Chondrocyte (in vitro differentiated cells): ENCODE data around the gene AFF2. TPM values are rescaled to one million over a fixed set of nuclear protein-coding genes. Genes with fewer than 3 reads are reported as not detected.

Experiments used
- DNase-seq: peaks from one replicate; pipeline ENCODE4 v3.0.0; 2021; ENCODE audit warnings: mixed read lengths, low spot score
- H3K27ac Mint-ChIP-seq: one replicate; pipeline ENCODE4 v1.8.0; 2021; ENCODE audit warnings: mild to moderate bottlenecking, moderate library complexity, mixed read lengths; ENCODE audit not compliant: unreplicated experiment
- H3K27me3 Mint-ChIP-seq: 2 replicates; pipeline ENCODE4 v1.8.0; 2021; ENCODE audit warnings: low read depth, mixed read lengths
- H3K36me3 Mint-ChIP-seq: 2 replicates; pipeline ENCODE4 v1.8.0; 2021; ENCODE audit warnings: low read depth, mixed read lengths
- H3K4me1 Mint-ChIP-seq: 2 replicates; pipeline ENCODE4 v1.8.0; 2021; ENCODE audit warnings: low read depth, mild to moderate bottlenecking, mixed read lengths
- H3K4me3 Mint-ChIP-seq: one replicate; pipeline ENCODE4 v1.8.0; 2021; ENCODE audit warnings: mild to moderate bottlenecking, moderate library complexity, mixed read lengths; ENCODE audit not compliant: unreplicated experiment
- H3K9me3 Mint-ChIP-seq: 2 replicates; pipeline ENCODE4 v1.8.0; 2021; ENCODE audit warnings: low read depth, mixed read lengths
- total RNA-seq: library from RNA; stranded (reverse); gene quantifications from 3 replicates; pipeline ENCODE4 v1.2.1, GENCODE V29; 2021
- TF ChIP-seq, protein P1 (sequence below): fragments of 200-600 bp; sonication (generic); IDR thresholded peaks from 2 replicates; pipeline ENCODE4 v1.5.0; 2021; ENCODE audit warnings: antibody characterized with exemption, mild to moderate bottlenecking, moderate library complexity

AFF2 gene
- total RNA-seq, 1 donor from 2014 or later: 22.4 TPM

DNA sequence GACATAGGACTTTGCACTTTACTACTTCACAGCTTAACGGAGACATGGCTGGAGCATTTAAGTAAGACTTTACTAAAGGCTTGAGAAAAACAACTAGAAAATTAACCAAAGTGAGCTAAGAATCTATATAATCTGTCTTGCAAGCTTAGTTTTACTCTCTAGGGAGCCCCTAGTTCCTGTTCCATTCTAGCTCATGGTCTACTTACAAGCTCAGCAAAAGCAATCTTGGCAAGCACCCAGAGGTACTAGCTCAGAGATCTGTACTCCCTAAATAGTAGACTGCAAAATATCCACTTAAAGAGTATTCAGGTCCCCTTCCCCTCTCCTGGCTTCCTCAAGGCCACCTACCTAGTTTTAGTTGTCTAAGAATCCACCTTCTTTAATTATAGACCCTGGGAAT, 535.7 kb downstream of the AFF2 start:
- TF ChIP-seq, protein P1, sequence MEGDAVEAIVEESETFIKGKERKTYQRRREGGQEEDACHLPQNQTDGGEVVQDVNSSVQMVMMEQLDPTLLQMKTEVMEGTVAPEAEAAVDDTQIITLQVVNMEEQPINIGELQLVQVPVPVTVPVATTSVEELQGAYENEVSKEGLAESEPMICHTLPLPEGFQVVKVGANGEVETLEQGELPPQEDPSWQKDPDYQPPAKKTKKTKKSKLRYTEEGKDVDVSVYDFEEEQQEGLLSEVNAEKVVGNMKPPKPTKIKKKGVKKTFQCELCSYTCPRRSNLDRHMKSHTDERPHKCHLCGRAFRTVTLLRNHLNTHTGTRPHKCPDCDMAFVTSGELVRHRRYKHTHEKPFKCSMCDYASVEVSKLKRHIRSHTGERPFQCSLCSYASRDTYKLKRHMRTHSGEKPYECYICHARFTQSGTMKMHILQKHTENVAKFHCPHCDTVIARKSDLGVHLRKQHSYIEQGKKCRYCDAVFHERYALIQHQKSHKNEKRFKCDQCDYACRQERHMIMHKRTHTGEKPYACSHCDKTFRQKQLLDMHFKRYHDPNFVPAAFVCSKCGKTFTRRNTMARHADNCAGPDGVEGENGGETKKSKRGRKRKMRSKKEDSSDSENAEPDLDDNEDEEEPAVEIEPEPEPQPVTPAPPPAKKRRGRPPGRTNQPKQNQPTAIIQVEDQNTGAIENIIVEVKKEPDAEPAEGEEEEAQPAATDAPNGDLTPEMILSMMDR: no peak
- no peaks in the 10 kb centered on the region for H3K27me3 Mint-ChIP-seq
- H3K4me3 Mint-ChIP-seq: no peak overlapping the region
- DNase-seq: no peak
- peaks cover 9% of the 10 kb centered on the region for H3K9me3 Mint-ChIP-seq
- H3K27ac Mint-ChIP-seq: peak overlapping the region; percentile 55
- H3K4me1 Mint-ChIP-seq: peaks cover 8% of the 10 kb centered on the region
- H3K36me3 Mint-ChIP-seq: no peaks in the 10 kb centered on the region

GRCh38 chrX:149037281-149037870, 537.0 kb downstream of the AFF2 start:
- Mint-ChIP-seq H3K9me3 (peaks cover 13% of the 10 kb centered on the region), H3K27ac (no peak overlapping the region), H3K4me1 (peaks cover 12% of the 10 kb centered on the region), H3K27me3 (no peaks in the 10 kb centered on the region), H3K4me3 (no peak overlapping the region), H3K36me3 (no peaks in the 10 kb centered on the region)
- TF ChIP-seq, protein P1: no peak
- DNase-seq: no peak

DNA sequence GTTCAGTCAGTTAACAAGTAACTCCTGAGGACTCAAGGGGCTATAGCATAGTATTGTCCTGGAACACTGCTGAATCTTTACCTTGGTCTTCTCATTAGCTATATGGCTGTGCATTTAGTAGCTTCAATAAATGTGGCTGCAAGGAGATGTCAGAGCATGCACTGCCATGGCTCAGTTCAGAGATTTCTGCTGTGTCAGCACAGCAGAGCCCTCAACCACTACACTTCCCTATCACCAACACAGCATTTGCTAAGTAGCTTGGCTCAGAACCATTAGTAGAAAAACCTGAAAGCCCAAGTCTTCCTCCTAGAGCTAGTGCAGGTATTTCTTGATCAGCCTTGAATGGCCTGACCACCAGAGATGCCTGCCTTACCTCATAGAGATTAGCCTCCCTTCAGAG, 538.6 kb downstream of the AFF2 start:
- no peak for DNase-seq
- Mint-ChIP-seq H3K9me3 (peaks cover 17% of the 10 kb centered on the region), H3K27ac (no peak overlapping the region), H3K4me1 (peaks cover 12% of the 10 kb centered on the region), H3K36me3 (no peaks in the 10 kb centered on the region), H3K27me3 (no peaks in the 10 kb centered on the region), H3K4me3 (no peak overlapping the region)
- TF ChIP-seq, protein P1: no peak

- Mint-ChIP-seq H3K27me3 (no peaks in the 10 kb centered on the region), H3K4me1 (peaks cover 12% of the 10 kb centered on the region), H3K4me3 (no peak overlapping the region), H3K36me3 (no peaks in the 10 kb centered on the region), H3K9me3 (peaks cover 23% of the 10 kb centered on the region), H3K27ac (no peak overlapping the region)
- TF ChIP-seq, protein P1: no peak
- DNase-seq: no peak
Observed at GRCh38 chrX:149040873-149041535, 540.6 kb downstream of the AFF2 start.

DNA sequence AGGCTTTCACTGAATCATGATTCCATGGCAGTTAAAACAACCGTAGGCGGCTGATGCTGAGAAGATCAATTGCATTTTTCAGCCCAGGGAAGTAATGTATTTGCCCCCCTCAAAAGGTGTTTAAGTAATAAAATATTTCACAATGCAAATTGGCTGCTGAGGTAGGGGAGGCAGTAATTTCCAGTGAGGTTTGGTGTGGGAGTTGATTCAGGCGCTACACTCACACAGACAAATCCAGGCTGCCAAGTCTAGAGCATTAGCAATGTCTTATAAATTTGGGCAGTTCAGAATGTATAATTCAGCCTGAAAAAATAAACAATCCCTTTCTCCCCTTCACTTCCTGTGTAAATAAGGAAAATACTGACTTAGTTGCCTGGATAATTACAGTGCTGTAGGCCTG, 543.0 kb downstream of the AFF2 start:
- peaks cover 6% of the 10 kb centered on the region for H3K4me1 Mint-ChIP-seq
- no peak overlapping the region for H3K4me3 Mint-ChIP-seq
- DNase-seq: no peak
- H3K9me3 Mint-ChIP-seq: peaks cover 21% of the 10 kb centered on the region
- H3K27ac Mint-ChIP-seq: no peak overlapping the region
- no peaks in the 10 kb centered on the region for H3K36me3 Mint-ChIP-seq
- H3K27me3 Mint-ChIP-seq: no peaks in the 10 kb centered on the region
- TF ChIP-seq, protein P1: no peak
